NCI-H187 (cell line): ENCODE measurements around the gene HMGB3.
"Not testable (repeated sequence)": the region's sequence is repeated elsewhere in the genome, so short reads cannot be mapped to it uniquely, and the experiment has no call there.

ENCODE experiments used
- DNase-seq, 2 experiments: peaks; one replicate each; lab custom pipeline; 2025; lab: John Stamatoyannopoulos, UW

HMGB3 gene

DNA sequence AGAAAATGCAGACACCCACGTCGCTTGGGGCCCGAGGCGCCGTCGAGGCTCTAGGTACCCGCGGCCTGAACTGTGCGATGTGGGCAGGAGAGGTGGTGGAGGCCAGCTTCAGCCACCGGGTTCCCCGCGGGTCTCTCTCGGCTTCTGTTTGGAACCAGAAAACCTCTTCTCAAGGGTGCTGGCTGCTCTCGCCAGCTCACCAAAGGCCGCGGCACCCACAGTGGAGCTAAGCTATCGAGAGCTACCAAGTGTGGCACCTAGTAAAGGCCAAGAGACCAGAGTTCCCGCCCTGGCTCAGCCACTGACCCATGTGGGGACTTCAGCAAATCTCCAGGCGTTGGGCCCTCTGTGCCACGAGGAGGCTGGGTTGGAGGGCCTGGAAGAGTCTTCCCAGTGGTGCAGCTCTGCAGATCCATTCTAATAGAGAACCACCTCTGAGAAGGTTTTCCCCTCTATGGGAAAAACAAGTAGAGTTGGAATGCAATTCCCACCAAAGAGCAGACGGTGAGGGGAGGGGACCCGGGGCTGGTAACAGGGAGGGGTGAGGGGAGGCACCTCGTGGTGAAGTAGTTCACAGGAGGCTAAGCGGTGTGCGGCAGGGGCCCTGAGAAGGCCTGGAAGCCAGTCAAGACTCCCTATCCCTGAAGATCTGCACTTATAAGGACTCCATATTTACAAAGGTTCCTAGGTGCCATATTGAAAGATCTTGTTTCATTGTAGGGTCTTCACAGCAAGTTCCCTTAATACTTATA, 5.5 kb upstream of the HMGB3 start:
- no peak for DNase-seq

DNA sequence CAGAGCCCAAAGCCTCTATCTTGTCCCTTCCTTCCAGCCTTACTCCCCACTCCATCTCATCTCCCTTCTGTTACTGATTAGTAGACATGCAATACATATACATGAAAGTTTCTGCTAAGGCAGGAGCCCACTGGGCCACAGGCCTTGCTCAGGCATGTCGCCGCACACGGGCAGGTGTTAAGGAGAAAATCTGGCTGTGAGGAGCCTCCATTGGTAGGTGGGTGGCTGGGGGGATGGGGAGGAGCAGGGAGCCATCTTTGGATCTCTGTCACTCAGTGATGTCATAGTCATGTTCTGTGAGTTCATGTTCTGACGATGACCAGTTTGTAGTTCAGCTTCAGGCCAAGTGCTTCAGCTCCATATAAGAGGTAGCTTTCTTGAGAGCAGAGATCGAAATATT, 2.9 kb upstream of the HMGB3 start:
- DNase-seq: no peak

DNA sequence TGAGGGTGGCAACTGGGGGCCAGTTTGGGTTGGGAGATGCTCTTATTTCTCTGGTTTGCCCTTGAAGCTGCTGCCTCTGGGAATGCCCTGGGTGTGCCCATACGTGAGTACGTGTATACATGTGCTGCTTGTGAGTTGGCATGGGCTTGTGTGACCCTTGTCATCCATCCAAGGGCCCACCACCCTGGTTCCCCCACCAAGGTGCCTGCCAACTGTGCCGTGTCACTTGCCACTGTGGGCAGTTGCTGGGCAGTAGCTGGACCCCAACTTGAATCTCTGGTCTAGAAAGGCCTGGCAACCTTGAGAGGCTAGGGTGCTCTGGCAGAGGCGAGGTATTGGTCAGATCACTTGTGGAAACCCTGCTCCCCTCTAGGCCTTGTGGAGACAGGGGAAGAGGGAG, 2.4 kb upstream of the HMGB3 start:
- DNase-seq: no peak

DNA sequence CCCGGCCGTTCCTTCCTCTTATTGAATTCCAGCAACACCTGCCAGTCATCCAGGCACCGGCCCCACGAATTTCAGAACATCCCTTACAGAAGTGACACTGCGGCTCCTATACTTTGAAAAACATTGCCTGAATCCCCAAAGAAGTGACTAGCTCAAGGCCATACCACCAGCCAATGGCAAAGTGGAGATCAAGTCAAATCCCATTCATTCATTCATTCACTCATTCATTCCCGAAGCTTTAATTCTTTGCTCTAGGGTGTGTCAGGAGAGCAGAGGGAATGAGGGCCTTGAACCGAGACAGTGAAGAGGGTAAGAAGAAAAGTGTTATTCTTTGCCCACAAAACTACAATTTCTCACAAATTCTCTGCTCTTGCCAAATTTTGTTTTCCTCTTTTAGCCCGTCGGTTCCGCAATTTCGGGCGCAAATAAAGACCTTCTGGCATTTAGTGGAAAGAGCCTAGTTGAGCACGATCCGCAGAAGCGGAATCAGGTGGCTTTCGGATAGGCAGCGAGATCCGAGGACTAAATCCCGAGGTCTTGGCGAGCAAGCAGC, 824 bp upstream of the HMGB3 start:
- no peak for DNase-seq

DNA sequence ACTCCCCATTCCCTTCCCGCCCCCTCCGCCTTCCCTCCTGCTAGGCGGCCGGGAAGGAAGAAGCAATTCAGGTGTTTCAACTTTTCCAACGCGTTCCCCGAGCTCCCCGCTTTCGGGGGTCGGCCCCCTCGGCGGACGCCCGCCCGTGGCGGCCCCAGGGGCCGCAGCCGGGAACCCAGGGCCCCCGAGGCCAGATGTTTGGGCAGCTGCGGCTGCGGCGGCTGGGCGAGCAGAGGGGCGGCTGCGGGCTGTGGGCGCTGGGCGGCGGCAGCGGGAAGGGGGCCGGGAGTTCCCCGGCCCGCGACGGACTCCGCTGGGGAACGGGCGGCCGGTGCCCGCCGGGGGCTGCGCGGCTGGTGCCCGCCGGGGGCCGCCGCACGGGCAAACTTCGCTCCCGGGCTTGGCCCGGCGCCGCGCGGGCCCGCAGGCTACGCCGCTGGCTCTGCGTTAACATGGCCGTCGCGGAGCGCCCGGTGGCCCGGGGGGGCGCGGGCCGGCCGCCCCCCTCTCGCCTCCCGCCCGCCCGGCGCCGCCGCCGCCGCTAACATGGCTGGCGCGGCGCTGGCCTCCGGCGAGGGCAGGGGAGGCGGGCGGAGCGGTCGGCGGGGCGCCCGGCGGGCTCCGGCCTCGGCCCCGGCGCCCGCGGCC, 510 bp downstream of the HMGB3 start:
- no peak for DNase-seq

DNA sequence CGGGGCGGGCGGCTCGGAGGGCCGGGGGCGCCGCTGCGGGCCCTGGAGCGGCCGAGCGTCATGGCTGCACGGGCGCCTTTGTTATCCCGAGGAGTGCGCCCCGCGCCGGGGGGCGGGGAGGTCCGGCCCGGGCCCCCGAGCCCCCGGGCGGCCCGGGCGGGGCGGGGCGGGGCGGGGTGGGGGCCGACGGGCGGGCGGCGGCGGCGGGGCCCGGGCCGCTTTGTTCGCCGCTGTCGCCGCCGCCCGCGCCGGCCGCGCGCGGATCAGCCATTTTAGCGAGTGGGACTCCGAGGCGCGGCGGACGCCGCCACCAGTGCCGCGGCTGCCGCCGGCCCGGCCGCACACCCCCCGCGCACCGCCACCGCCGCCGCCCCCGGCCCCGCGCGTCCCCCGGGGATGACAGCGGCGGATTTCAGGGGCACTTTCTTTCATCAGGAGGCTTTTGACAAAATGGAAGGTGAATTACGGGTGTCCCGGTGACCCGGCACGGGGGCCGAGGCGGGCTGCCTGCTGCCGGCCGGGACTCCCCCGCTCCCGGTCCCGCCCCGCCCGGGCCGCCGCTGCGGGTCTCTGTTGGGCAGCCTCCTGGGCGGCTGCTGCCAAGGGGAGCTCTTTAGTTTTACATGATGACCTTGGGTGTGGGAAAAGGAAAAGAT, 1.2 kb downstream of the HMGB3 start:
- no peak for DNase-seq

- not testable (repeated sequence) for DNase-seq
Measured at GRCh38 chrX:150987687-150988086, 4.6 kb downstream of the HMGB3 start.

- DNase-seq: no peak
Measured at GRCh38 chrX:150989420-150989819, 6.3 kb downstream of the HMGB3 start.

DNA sequence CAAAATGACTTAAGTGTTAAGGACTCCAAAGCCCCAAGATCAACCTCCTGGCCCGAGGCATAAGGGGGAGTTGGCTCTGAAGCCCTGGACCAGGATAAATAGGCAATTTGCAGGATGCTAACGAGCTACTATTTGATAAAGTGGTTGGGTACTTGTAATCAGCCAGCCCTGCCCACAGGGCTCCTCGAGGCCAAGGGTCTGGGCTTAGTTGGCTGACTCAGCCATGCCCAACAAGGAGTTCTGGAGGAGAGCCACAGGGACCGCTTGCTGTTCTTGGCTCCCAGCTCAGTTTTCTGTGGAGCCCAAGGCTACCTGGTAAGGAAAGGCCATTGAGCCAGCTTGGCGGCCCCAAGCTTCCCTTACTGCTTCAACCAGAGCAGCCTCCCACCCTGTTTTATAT, 7.8 kb downstream of the HMGB3 start:
- no peak for DNase-seq

- DNase-seq: no peak
Measured at GRCh38 chrX:151000861-151001331, 17.8 kb downstream of the HMGB3 start.

DNA sequence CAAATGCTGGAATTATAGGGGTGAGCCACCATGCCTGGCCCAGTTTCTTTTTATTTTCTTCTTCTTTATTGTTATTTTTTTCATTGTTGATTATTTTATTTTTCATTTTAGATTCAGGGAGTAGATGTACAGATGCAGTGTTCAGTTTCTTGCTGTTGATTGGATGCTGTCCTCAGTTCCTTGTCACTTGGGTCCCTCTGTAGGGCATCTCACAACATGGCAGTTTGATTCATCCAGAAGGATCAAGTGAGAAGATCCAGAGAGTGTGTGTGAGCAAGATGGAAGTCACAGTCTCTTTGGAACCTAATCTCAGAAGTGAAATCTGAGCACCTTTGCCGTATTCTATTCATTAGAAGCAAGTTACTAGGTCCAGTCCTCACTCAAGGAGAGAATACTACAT, 20.9 kb downstream of the HMGB3 start:
- DNase-seq: no peak

GRCh38 chrX:151006410-151007109, 23.4 kb downstream of the HMGB3 start:
- no peak for DNase-seq

DNA sequence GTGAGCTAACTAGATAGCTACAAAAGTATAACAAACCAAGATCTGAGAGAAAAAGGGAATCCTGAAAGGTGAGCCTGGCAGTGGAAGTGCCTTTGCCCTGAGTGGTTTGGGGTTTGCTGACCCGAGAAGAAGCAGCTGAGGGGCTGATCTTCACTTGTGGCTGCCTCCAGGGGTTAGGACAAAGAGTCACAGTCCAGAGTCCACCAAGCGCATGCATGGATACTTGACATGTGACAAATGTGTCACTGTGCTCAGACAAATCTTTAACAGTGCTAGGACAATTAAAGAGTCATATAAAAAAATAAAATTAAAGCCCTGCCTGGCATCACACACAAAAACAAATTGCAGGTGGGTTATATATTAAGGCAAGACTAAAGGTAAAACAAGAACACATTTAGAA, 26.4 kb downstream of the HMGB3 start:
- DNase-seq: no peak

DNA sequence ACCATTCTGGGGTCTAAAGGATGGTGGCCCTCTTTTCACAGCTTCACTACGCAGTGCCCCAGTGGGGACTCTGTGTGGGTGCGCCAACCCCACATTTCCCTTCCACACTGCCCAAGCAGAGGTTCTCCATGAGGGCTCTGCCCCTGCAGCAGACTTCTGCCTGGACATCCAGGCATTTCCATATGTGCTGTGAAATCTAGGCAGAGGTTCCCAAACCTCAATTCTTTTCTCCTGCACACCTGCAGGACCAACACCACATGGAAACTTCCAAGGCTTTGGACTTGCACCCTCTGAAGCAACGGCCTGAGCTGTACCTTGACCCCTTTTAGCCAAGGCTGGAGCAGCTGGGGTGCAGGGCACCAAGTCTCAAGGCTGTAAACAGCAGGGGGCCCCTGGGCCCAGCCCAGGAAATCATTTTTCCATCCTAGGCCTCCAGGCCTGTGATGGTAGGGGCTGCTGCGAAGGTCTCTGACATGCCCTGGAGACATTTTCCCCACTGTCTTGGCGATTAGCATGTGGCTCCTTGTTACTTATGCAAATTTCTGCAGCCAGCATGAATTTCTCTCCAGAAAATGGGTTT, 30.1 kb downstream of the HMGB3 start:
- DNase-seq: no peak

GRCh38 chrX:151015684-151016083, 32.5 kb downstream of the HMGB3 start:
- no peak for DNase-seq

- no peak for DNase-seq
Measured at GRCh38 chrX:151019856-151020255, 36.7 kb downstream of the HMGB3 start.

DNA sequence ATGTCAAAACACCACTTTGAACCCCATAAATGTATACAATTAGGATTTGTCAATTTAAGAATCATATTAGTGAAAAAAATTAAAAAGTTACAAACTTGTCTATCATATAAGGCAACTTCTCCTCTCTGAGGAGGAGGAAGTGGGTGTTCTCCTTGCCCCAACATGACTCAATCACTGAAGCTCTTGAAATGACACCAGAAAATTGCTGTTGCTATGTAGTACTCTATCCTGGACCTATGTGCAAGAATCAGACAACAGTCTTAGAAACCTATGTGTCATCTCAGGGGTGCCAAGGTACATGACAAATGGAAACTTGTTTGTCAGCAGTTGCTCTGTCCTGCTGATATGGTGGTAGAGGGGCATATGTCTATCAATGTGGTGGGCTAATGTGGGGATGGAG, 47.7 kb downstream of the HMGB3 start:
- DNase-seq: no peak

- DNase-seq: no peak
Measured at GRCh38 chrX:151031391-151031975, 48.3 kb downstream of the HMGB3 start.

GRCh38 chrX:151039351-151039750, 56.2 kb downstream of the HMGB3 start:
- DNase-seq: no peak
